SK-MEL-5 (cell line): ENCODE data around the gene SYT2. TPM values are rescaled to one million over a fixed set of nuclear protein-coding genes. Genes with fewer than 3 reads are reported as not detected.
A peak's percentile ranks its signal among the peaks of the same experiment; 100 is the strongest.
"Not testable (repeated sequence)": the region's sequence is repeated elsewhere in the genome, so short reads cannot be mapped to it uniquely, and the experiment has no call there.

Source experiments
- DNase-seq: peaks from one replicate; pipeline ENCODE4 v3.0.0-alpha.2; 2016; ENCODE audit warnings: low read depth, low spot score
- in situ Hi-C: cut with HindIII; loops from 2 replicates; pipeline ENCODE4 v1.10.0; 2016; ENCODE audit warnings: low sequenced_read_pairs, high pct_unique_total_duplicates, low pct_unique_long_range_greater_than_20kb
- total RNA-seq: library from RNA; depleted of rRNA; stranded (reverse); fragments of >200 nt; shearing (Covaris generic); gene quantifications from 2 replicates; pipeline ENCODE4 v1.2.3, GENCODE V29; 2014

The SYT2 gene
- total RNA-seq, 1 experiment from 2014 or later: not detected

DNA sequence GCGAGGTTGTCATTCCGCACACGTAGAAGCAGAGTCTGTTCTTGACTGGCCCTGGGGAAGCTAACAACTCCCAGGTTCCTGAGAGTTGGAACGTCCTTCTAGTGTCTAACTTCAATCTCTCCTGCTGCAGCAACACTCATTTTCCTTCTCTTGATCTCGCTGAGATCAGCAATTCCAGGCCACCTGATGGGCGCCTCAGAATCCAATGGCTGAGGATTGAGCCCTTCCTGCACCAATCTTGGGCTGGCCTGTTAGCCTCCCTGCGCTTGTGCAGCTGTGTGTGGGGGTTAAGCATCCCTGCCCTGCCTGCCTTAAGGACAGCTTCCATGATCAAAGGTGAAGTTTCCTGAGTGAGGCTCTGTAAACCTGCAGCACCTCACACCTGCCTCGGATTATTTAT, 87.9 kb downstream of the SYT2 start:
- in situ Hi-C loops: no loop called here
- no peak for DNase-seq

DNA sequence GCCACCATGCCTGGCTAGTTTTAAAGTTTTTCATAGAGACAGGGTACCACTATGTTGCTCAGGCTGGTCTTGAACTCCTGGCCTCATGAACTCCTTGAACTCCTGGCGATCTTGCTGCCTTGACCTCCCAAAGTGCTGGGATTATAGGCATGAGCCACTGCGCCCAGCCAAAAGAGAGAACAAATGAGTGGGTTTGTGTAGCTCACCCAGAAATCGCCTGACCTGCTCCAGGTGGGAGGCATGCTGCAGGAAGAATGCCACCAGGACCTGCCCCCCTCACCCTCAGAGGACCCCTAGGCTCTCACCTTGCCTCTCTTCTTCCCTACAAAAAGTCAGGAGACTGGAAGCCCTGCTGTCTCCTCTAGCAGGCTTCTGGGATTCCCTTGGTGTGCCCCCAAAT, 88.8 kb downstream of the SYT2 start:
- no peak for DNase-seq
- in situ Hi-C loops: no loop called here

GRCh38 chr1:202620036-202620435, 90.2 kb downstream of the SYT2 start:
- DNase-seq, in situ Hi-C loops: not testable (repeated sequence)

DNA sequence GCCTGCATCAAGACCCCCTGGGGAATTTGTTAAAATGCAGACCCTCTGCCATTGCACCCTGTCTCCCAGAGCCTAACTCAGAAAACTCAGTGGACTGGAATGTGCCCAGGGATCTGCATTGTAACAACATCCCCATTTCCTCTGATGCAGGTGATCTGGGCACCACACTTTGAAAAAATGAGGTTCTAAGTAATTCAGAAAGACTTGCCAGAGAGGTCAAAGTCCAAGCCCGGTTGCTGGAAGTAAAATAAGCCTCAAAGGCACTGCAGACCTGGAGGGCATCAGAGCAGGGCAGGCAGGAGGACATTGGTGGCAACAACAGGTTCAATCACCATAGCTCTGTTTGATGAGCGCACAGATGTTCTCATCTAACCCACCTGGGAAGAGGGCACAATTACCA, 90.7 kb downstream of the SYT2 start:
- in situ Hi-C loops: no loop called here
- DNase-seq: no peak

- DNase-seq, in situ Hi-C loops: not testable (repeated sequence)
Measured at GRCh38 chr1:202619012-202619411, 91.2 kb downstream of the SYT2 start.

DNA sequence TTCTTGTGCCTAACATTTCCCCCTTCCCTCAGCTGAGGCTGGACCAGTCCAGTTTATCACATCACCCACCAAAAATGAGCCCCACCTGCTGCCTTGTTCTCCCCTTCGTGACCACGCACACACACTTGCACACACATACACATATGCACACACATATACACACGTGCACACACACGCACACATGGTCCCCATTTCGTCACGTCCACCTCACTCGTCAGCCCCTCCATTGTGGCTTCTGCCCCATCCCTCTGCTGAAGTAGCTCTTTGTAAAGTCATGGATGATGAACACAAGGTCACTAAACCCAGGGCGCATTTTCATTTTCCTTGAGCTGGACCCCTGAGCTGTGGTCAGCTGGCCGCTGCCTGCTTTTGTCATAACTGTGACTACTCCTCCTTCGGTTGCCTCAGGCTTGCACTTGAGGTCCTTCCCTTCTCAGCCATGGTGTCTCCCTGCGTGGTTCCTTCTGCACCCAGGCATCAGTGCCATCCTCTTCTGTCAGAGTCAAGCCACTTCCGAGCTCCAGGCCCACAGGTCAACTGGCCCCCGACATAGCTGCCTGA, 93.8 kb downstream of the SYT2 start:
- in situ Hi-C loops: no loop called here
- no peak for DNase-seq

- peak; percentile 48 for DNase-seq
- in situ Hi-C loops: no loop called here
Measured at GRCh38 chr1:202615501-202616354, 94.5 kb downstream of the SYT2 start.

- DNase-seq, in situ Hi-C loops: not testable (repeated sequence)
Measured at GRCh38 chr1:202615208-202615500, 95.1 kb downstream of the SYT2 start.

DNA sequence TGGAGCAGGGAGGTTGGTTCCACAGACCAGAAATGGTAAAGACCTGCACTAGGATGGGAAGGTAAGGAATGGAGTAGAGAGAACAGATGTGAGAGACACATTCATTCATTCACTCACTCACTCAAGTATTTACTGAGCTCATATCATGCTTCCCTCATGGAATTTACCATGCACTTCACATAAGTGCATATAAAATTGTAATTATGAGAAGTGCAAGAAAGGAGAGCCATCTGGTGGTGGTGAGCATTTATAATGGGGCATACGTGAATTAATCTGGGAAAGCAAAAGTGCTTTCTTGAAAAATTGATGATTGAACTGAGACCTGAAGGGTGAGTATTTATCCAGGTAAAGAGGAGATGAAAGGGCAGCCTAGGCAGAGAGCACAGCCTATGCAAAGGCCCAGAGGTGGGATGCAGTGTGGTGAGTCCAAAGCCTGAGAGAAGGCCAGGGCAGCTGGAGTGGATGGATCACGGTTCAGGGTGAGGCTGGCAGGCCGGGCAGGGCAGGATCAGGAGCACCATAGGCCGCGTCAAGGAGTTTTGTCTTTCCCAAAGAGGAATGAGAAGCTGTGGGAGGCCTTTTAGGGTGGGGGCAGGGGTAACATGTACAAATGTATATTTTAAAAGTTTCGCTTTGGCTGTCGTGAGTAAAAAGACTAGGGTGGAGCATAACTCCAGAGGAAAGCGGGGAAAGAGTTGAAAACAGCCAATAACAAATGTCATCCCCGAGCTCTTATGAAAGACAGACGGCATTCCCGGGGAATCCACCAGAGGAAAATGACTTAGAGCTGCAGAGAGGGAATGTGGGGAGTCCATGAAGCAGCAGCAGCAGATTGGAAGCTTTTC, 95.7 kb downstream of the SYT2 start:
- DNase-seq: peak; percentile 27
- in situ Hi-C loops: not testable (repeated sequence)

DNA sequence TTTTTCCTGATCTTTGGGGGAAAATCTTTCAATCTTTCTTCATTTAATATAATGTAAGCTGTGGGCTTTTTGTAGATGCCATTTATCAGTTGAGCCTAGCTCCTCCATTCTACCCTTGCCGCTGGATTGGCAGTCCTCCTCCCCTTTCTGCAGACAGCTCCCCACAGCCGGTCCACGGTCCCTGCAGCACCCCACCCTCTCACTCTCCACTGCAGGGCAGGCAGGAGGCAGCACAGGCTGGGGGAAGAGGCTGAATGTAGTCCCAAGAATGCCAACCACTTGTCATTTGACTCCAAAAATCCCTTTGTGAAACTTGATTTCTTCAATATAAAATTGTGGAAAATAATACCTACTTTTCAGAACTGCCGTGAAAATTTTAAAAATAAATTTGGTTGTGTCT, 96.7 kb downstream of the SYT2 start:
- DNase-seq: no peak
- in situ Hi-C loops: no loop called here

DNA sequence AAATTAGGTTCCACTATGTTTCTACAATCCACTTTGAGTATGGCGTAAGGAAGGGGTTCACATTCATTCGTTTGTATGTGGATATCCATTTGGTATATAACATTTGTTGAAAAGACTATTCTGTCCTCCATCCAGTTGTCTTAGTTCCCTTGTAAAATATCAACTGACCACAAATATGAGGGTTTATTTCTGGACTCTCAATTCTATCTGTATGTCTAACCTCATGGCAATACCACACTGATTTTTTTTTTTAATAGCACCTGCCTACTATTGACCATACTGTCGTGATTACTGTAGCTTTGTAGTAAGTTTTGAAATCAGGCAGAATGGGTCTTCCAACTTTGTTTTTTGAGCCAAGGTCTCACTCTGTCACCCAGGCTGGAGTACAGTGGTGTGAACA, 98.2 kb downstream of the SYT2 start:
- DNase-seq, in situ Hi-C loops: not testable (repeated sequence)

GRCh38 chr1:202605515-202605914, 104.7 kb downstream of the SYT2 start:
- in situ Hi-C loops: no loop called here
- no peak for DNase-seq

- in situ Hi-C loops: no loop called here
Measured at GRCh38 chr1:202603435-202603834, 106.8 kb downstream of the SYT2 start.

DNA sequence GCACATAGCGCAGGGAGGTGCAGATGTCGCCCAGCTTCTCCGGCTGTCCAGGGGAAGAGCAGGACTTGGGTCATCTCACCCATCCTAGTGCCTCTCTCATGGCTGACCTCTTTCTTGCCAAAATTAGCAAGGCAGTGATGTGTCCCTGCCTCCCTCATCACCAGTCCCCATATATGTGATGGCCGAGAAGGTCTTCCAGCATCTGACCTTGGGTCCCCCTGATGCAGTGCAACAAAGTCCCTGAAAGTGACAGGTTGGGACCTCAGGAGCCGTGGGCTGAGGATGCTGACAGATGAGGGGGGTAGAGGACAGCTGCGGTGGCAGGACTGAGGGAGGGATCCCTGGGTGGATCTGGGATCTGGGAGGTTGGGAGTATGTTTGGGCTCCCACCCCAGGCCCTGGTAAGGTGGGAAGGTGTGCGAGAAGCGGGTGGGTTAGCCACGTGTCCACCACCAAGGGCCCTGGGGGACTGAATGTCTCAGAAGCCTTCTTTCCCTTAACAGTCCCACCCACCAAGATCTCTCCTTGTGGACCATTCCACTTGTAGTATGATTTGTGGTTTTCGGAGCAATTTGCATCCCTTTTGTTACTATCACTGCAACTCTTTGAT, 109.7 kb downstream of the SYT2 start:
- DNase-seq: no peak
- in situ Hi-C loops: no loop called here

More at GRCh38 chr1:202603435-202603834, 106.8 kb downstream of the SYT2 start:
- DNase-seq: no peak

GRCh38 chr1:202599669-202600431, 110.4 kb downstream of the SYT2 start:
- peak; percentile 80 for DNase-seq
- in situ Hi-C loops: no loop called here

DNA sequence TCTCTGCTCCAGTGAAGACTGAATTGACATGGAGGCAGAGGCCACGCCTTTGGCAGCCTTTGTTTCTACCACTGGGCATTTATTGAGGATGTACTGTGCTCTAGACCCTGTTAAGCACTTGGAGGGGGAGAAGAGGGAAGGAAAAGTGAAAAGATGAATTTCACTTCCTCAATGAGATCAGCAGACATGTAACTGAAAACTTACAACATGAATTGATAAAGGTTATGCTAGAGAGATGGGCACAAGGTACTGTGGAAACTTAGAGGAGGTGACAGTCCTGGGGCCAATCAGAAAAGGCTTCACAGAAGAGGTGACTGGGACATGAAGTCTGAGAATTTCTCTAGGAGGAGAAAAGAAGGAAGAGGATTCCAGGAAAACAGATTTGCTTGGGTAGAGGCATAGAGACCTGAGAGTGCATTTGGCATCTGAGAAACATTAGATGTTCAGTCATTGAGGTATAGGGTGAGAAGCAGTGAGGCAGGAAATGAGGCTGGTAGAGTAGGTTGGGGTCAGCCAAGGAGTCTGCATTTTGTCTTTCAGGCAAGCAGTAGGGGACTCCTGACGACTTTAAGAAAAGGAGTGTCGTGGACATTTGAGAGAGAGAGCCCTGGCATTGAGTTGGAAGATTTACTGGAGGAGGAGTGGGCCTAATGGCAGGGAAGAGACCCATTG, 113.0 kb downstream of the SYT2 start:
- no peak for DNase-seq
- in situ Hi-C loops: no loop called here

DNA sequence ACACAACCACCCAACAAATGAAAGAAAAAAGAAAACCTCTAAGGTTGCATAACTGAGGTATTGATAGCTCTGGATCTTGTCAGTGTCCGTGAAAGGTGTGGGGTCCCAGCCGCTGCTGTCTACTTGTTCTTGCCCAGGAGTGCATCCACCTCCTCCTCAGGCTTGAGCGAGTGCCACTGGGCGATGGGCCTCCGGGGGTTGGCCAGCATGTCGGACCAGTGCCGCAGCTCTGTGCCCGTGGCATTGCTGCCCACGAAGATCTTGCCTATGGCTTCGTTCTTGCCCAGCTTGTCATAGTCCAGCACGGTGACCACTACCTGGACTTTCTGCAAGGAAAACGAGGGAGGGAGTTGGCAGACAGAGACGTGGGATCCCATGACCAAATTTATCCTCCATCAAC, 113.6 kb downstream of the SYT2 start:
- in situ Hi-C loops: no loop called here
- DNase-seq: no peak
